ENCODE data around the gene PPRC1. TPM values are rescaled to one million over a fixed set of nuclear protein-coding genes. Genes with fewer than 3 reads are reported as not detected.

Gene PPRC1
- polyA plus RNA-seq (ENCODE audit: insufficient read length) = 28.2 TPM

GRCh38 chr10:102132563-102133372 lies at the start of gene PPRC1:
TSS of gene PPRC1 (plus strand) at chr10:102133040. CDS start at chr10:102133069, 29 bp downstream.
- peak; percentile 99 for DNase-seq (ENCODE audit: low read depth)

- no peak for DNase-seq (ENCODE audit: low read depth)
These were observed 49.3 kb upstream of the PPRC1 start for GRCh38 chr10:102083541-102083940.

GRCh38 chr10:102085336-102085735 lies 47.5 kb upstream of the PPRC1 start:
- DNase-seq (ENCODE audit: low read depth) = no peak

- DNase-seq (ENCODE audit: low read depth) = no peak
These were observed 46.6 kb upstream of the PPRC1 start for GRCh38 chr10:102086196-102086595.

GRCh38 chr10:102090772-102091171 lies 42.1 kb upstream of the PPRC1 start:
- DNase-seq (ENCODE audit: low read depth) = no peak

- no peak for DNase-seq (ENCODE audit: low read depth)
These were observed 36.4 kb upstream of the PPRC1 start for GRCh38 chr10:102096449-102096848.

- DNase-seq (ENCODE audit: low read depth) = no peak
These were observed 31.7 kb upstream of the PPRC1 start for GRCh38 chr10:102101152-102101551.

GRCh38 chr10:102102421-102102820 lies 30.4 kb upstream of the PPRC1 start:
- DNase-seq (ENCODE audit: low read depth) = no peak

GRCh38 chr10:102106998-102107397 lies 25.8 kb upstream of the PPRC1 start:
- no peak for DNase-seq (ENCODE audit: low read depth)

GRCh38 chr10:102109166-102110116 lies 23.4 kb upstream of the PPRC1 start:
- no peak for DNase-seq (ENCODE audit: low read depth)

- DNase-seq (ENCODE audit: low read depth) = no peak
These were observed 21.6 kb upstream of the PPRC1 start for GRCh38 chr10:102111276-102111675.

GRCh38 chr10:102112210-102112817 lies 20.5 kb upstream of the PPRC1 start:
- DNase-seq (ENCODE audit: low read depth) = no peak

- no peak for DNase-seq (ENCODE audit: low read depth)
These were observed 19.4 kb upstream of the PPRC1 start for GRCh38 chr10:102113261-102113955.

GRCh38 chr10:102113956-102114857 lies 18.6 kb upstream of the PPRC1 start:
- DNase-seq (ENCODE audit: low read depth) = no peak

GRCh38 chr10:102114861-102115618 lies 17.8 kb upstream of the PPRC1 start:
- DNase-seq (ENCODE audit: low read depth) = no peak

GRCh38 chr10:102115775-102116174 lies 17.1 kb upstream of the PPRC1 start:
- no peak for DNase-seq (ENCODE audit: low read depth)

- DNase-seq (ENCODE audit: low read depth) = no peak
These were observed 16.2 kb upstream of the PPRC1 start for GRCh38 chr10:102116656-102117055.

- no peak for DNase-seq (ENCODE audit: low read depth)
These were observed 15.3 kb upstream of the PPRC1 start for GRCh38 chr10:102117391-102118159.

GRCh38 chr10:102118867-102119266 lies 14.0 kb upstream of the PPRC1 start:
- no peak for DNase-seq (ENCODE audit: low read depth)

Measured in forelimb muscle (tissue), 1 donor.